ENCODE results near the gene STOX2.

- TF ChIP-seq, protein P1, sequence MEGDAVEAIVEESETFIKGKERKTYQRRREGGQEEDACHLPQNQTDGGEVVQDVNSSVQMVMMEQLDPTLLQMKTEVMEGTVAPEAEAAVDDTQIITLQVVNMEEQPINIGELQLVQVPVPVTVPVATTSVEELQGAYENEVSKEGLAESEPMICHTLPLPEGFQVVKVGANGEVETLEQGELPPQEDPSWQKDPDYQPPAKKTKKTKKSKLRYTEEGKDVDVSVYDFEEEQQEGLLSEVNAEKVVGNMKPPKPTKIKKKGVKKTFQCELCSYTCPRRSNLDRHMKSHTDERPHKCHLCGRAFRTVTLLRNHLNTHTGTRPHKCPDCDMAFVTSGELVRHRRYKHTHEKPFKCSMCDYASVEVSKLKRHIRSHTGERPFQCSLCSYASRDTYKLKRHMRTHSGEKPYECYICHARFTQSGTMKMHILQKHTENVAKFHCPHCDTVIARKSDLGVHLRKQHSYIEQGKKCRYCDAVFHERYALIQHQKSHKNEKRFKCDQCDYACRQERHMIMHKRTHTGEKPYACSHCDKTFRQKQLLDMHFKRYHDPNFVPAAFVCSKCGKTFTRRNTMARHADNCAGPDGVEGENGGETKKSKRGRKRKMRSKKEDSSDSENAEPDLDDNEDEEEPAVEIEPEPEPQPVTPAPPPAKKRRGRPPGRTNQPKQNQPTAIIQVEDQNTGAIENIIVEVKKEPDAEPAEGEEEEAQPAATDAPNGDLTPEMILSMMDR (IDR thresholded peaks at IDR 0.05), result no peak
- TF ChIP-seq RFX5 (IDR thresholded peaks at IDR 0.05; ENCODE audit: low read length) (no peak), FOSL2 (IDR thresholded peaks at IDR 0.05; ENCODE audit: borderline replicate concordance, low read depth) (no peak), POLR2AphosphoS5 (IDR thresholded peaks at IDR 0.05; ENCODE audit: low read depth, low read length) (no peak), RAD21 (IDR thresholded peaks at IDR 0.05; ENCODE audit: low read length) (no peak), EP300 (IDR thresholded peaks at IDR 0.05; ENCODE audit: borderline replicate concordance in 1 of 2, low read depth in 1 of 2, low read length in 1 of 2) (no peak), SIN3A (IDR thresholded peaks at IDR 0.05; ENCODE audit: borderline replicate concordance, low read depth, low read length) (no peak), GATA2 (CRISPR knock-in tag; IDR thresholded peaks at IDR 0.05) (no peak), FOXM1 (IDR thresholded peaks at IDR 0.05; ENCODE audit: low read depth) (no peak), RCOR1 (IDR thresholded peaks at IDR 0.05; ENCODE audit: low read length) (no peak)
- TF ChIP-seq, protein P2, sequence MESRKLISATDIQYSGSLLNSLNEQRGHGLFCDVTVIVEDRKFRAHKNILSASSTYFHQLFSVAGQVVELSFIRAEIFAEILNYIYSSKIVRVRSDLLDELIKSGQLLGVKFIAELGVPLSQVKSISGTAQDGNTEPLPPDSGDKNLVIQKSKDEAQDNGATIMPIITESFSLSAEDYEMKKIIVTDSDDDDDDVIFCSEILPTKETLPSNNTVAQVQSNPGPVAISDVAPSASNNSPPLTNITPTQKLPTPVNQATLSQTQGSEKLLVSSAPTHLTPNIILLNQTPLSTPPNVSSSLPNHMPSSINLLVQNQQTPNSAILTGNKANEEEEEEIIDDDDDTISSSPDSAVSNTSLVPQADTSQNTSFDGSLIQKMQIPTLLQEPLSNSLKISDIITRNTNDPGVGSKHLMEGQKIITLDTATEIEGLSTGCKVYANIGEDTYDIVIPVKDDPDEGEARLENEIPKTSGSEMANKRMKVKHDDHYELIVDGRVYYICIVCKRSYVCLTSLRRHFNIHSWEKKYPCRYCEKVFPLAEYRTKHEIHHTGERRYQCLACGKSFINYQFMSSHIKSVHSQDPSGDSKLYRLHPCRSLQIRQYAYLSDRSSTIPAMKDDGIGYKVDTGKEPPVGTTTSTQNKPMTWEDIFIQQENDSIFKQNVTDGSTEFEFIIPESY (IDR thresholded peaks at IDR 0.05; ENCODE audit: borderline replicate concordance, low read depth), result no peak
Observed at GRCh38 chr4:183855323-183856190, 49.5 kb upstream of the STOX2 start.

All from SK-N-SH (cell line).